Activated CD4-positive, alpha-beta T cell treated with anti-CD3 and anti-CD28 coated beads, Interleukin-10, Interleukin-2, amounts not matched to agents 100 ng/mL and 50 ng/mL, durations not matched to agents 16 hours and 8 hours (primary cell): Measurements from ENCODE around the gene PPP1R9A.

Source experiments
- DNase-seq: peaks from one replicate; pipeline ENCODE4 v3.0.0-alpha.2; 2020

Gene PPP1R9A

GRCh38 chr7:95213148-95213547 lies 305.8 kb downstream of the PPP1R9A start:
- DNase-seq, result no peak

GRCh38 chr7:95213809-95214492 lies 306.6 kb downstream of the PPP1R9A start:
- no peak for DNase-seq

GRCh38 chr7:95219721-95220120 lies 312.3 kb downstream of the PPP1R9A start:
- no peak for DNase-seq

GRCh38 chr7:95220328-95220727 lies 312.9 kb downstream of the PPP1R9A start:
- no peak for DNase-seq

GRCh38 chr7:95225301-95225700 lies 317.9 kb downstream of the PPP1R9A start:
- DNase-seq, result no peak

- DNase-seq, result no peak
These were observed 321.9 kb downstream of the PPP1R9A start for GRCh38 chr7:95229301-95229700.

- no peak for DNase-seq
These were observed 331.0 kb downstream of the PPP1R9A start for GRCh38 chr7:95238252-95238943.

GRCh38 chr7:95240921-95241320 lies 333.5 kb downstream of the PPP1R9A start:
- DNase-seq, result no peak

- DNase-seq, result no peak
These were observed 334.9 kb downstream of the PPP1R9A start for GRCh38 chr7:95242266-95242665.

GRCh38 chr7:95244616-95245015 lies 337.2 kb downstream of the PPP1R9A start:
- no peak for DNase-seq

GRCh38 chr7:95245828-95246500 lies 338.6 kb downstream of the PPP1R9A start:
- no peak for DNase-seq

GRCh38 chr7:95246831-95247370 lies 339.5 kb downstream of the PPP1R9A start:
- DNase-seq, result peak; percentile 57

- no peak for DNase-seq
These were observed 343.2 kb downstream of the PPP1R9A start for GRCh38 chr7:95250571-95250970.

- DNase-seq, result no peak
These were observed 344.6 kb downstream of the PPP1R9A start for GRCh38 chr7:95251966-95252365.

GRCh38 chr7:95253986-95254385 lies 346.6 kb downstream of the PPP1R9A start:
- no peak for DNase-seq

- DNase-seq, result peak; percentile 4
These were observed 348.3 kb downstream of the PPP1R9A start for GRCh38 chr7:95255691-95256090.

GRCh38 chr7:95261895-95262415 lies 354.6 kb downstream of the PPP1R9A start:
- no peak for DNase-seq

GRCh38 chr7:95262875-95263274 lies 355.5 kb downstream of the PPP1R9A start:
- DNase-seq, result no peak

GRCh38 chr7:95263785-95264362 lies 356.5 kb downstream of the PPP1R9A start:
- DNase-seq, result no peak

GRCh38 chr7:95264363-95264891 lies 357.0 kb downstream of the PPP1R9A start:
- DNase-seq, result no peak

- no peak for DNase-seq
These were observed 358.2 kb downstream of the PPP1R9A start for GRCh38 chr7:95265634-95266033.

GRCh38 chr7:95267754-95268153 lies 360.4 kb downstream of the PPP1R9A start:
- no peak for DNase-seq

- DNase-seq, result peak; percentile 38
These were observed 362.2 kb downstream of the PPP1R9A start for GRCh38 chr7:95269640-95270039.
